ENCODE data around the gene NEMP1. TPM values are rescaled to one million over a fixed set of nuclear protein-coding genes. Genes with fewer than 3 reads are reported as not detected.

Gene NEMP1
- total and polyA plus RNA-seq, 2 of the 8 experiments (the other 6 are each of a cell fraction or from before 2014, with no cell fraction given): 30.1 to 43.2 TPM

DNA sequence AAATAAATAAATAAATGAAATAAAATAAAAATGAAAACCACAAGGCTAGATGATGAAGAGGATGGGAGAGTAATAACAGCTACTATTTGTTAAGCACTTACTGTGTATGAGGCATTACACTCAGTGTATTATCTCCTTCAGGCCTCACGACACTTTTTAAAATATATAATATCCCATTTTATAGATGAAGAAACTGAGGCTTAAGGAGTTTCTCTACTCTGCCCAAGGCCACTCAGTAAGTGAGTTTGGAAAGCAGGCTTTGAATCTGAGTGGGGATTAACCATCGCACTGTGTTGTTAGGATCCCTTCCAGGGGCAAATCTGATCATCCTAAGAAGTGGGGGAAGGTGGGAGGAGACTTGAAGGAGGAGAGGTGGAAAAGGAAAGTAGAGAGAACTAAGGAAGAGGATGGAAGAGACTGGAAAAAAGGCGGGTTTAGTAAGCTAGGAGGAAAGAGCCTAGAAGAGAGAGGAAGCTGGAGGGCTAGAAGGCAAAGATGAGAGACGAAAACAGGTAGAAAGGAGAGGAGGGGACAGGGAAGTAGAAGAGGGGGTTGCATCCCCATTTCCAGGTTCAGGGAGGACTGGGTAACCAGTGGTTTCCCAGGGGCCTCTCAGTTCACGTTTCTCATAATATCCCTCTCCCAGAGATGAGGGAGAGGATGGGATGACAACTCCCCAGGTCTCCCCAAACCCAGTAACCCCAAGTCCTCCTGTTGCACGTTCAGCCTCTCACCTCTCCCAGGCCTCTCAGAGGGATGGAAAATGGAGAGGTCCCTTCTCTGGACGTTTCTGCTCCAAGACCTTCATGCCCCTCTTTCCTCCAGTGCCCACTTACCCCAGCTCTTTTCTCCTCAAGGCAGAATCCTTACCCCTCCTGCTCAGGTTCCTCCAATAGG lies 30.9 kb upstream of the NEMP1 start (continued):
- TF ChIP-seq, protein P1, sequence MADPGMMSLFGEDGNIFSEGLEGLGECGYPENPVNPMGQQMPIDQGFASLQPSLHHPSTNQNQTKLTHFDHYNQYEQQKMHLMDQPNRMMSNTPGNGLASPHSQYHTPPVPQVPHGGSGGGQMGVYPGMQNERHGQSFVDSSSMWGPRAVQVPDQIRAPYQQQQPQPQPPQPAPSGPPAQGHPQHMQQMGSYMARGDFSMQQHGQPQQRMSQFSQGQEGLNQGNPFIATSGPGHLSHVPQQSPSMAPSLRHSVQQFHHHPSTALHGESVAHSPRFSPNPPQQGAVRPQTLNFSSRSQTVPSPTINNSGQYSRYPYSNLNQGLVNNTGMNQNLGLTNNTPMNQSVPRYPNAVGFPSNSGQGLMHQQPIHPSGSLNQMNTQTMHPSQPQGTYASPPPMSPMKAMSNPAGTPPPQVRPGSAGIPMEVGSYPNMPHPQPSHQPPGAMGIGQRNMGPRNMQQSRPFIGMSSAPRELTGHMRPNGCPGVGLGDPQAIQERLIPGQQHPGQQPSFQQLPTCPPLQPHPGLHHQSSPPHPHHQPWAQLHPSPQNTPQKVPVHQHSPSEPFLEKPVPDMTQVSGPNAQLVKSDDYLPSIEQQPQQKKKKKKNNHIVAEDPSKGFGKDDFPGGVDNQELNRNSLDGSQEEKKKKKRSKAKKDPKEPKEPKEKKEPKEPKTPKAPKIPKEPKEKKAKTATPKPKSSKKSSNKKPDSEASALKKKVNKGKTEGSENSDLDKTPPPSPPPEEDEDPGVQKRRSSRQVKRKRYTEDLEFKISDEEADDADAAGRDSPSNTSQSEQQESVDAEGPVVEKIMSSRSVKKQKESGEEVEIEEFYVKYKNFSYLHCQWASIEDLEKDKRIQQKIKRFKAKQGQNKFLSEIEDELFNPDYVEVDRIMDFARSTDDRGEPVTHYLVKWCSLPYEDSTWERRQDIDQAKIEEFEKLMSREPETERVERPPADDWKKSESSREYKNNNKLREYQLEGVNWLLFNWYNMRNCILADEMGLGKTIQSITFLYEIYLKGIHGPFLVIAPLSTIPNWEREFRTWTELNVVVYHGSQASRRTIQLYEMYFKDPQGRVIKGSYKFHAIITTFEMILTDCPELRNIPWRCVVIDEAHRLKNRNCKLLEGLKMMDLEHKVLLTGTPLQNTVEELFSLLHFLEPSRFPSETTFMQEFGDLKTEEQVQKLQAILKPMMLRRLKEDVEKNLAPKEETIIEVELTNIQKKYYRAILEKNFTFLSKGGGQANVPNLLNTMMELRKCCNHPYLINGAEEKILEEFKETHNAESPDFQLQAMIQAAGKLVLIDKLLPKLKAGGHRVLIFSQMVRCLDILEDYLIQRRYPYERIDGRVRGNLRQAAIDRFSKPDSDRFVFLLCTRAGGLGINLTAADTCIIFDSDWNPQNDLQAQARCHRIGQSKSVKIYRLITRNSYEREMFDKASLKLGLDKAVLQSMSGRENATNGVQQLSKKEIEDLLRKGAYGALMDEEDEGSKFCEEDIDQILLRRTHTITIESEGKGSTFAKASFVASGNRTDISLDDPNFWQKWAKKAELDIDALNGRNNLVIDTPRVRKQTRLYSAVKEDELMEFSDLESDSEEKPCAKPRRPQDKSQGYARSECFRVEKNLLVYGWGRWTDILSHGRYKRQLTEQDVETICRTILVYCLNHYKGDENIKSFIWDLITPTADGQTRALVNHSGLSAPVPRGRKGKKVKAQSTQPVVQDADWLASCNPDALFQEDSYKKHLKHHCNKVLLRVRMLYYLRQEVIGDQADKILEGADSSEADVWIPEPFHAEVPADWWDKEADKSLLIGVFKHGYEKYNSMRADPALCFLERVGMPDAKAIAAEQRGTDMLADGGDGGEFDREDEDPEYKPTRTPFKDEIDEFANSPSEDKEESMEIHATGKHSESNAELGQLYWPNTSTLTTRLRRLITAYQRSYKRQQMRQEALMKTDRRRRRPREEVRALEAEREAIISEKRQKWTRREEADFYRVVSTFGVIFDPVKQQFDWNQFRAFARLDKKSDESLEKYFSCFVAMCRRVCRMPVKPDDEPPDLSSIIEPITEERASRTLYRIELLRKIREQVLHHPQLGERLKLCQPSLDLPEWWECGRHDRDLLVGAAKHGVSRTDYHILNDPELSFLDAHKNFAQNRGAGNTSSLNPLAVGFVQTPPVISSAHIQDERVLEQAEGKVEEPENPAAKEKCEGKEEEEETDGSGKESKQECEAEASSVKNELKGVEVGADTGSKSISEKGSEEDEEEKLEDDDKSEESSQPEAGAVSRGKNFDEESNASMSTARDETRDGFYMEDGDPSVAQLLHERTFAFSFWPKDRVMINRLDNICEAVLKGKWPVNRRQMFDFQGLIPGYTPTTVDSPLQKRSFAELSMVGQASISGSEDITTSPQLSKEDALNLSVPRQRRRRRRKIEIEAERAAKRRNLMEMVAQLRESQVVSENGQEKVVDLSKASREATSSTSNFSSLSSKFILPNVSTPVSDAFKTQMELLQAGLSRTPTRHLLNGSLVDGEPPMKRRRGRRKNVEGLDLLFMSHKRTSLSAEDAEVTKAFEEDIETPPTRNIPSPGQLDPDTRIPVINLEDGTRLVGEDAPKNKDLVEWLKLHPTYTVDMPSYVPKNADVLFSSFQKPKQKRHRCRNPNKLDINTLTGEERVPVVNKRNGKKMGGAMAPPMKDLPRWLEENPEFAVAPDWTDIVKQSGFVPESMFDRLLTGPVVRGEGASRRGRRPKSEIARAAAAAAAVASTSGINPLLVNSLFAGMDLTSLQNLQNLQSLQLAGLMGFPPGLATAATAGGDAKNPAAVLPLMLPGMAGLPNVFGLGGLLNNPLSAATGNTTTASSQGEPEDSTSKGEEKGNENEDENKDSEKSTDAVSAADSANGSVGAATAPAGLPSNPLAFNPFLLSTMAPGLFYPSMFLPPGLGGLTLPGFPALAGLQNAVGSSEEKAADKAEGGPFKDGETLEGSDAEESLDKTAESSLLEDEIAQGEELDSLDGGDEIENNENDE (IDR thresholded peaks at IDR 0.05; ENCODE audit: insufficient replicate concordance, low read length): no peak
- TF ChIP-seq SUZ12 (IDR thresholded peaks at IDR 0.05; ENCODE audit: low read length): no peak
- no peak for TF ChIP-seq BCL11A (IDR thresholded peaks at IDR 0.05; ENCODE audit: low read depth in 2 of 2, low read length in 2 of 2)
- TF ChIP-seq, protein P2, sequence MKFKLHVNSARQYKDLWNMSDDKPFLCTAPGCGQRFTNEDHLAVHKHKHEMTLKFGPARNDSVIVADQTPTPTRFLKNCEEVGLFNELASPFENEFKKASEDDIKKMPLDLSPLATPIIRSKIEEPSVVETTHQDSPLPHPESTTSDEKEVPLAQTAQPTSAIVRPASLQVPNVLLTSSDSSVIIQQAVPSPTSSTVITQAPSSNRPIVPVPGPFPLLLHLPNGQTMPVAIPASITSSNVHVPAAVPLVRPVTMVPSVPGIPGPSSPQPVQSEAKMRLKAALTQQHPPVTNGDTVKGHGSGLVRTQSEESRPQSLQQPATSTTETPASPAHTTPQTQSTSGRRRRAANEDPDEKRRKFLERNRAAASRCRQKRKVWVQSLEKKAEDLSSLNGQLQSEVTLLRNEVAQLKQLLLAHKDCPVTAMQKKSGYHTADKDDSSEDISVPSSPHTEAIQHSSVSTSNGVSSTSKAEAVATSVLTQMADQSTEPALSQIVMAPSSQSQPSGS (IDR thresholded peaks at IDR 0.05; ENCODE audit: low read length): no peak
- TF ChIP-seq BACH1 (IDR thresholded peaks at IDR 0.05; ENCODE audit: low read length): no peak
- TF ChIP-seq SP1 (IDR thresholded peaks at IDR 0.05; ENCODE audit: low read depth, low read length): no peak
- no peak for TF ChIP-seq GABPA (IDR thresholded peaks at IDR 0.05; ENCODE audit: borderline replicate concordance, insufficient read depth, low read length)
